Stomach smooth muscle (tissue), 2 donors: ENCODE results near the gene RPL10.

ENCODE experiments used
- H3K27ac ChIP-seq: one replicate; pipeline ENCODE4 v1.7.0; 2013; ENCODE audit warnings: mild to moderate bottlenecking, low read length, inconsistent platforms
- H3K27me3 ChIP-seq, 2 donors: one replicate each; pipeline ENCODE4 v1.7.0; 2013; ENCODE audit warnings: low read length in 2 of 2; ENCODE audit not compliant: insufficient read depth in 2 of 2, control insufficient read depth in 1 of 2
- H3K36me3 ChIP-seq, 2 donors: one replicate each; pipeline ENCODE4 v1.7.0; 2013; ENCODE audit warnings: low read length in 2 of 2; ENCODE audit not compliant: control insufficient read depth in 2 of 2, insufficient read depth in 2 of 2
- H3K4me1 ChIP-seq: one replicate; pipeline ENCODE4 v1.7.0; 2013; ENCODE audit warnings: low read length; ENCODE audit not compliant: control insufficient read depth, insufficient read depth
- H3K4me3 ChIP-seq, 2 donors: one replicate each; pipeline ENCODE4 v1.7.0; 2013; ENCODE audit warnings: low read length in 2 of 2
- H3K9ac ChIP-seq, 2 donors: one replicate each; pipeline ENCODE4 v1.7.0; 2013; ENCODE audit warnings: low read length in 2 of 2, mild to moderate bottlenecking in 1 of 2
- H3K9me3 ChIP-seq, 2 donors: one replicate each; pipeline ENCODE4 v1.7.0; 2013; ENCODE audit warnings: low read length in 2 of 2; ENCODE audit not compliant: control insufficient read depth in 2 of 2
- donor health status: healthy.
- donor health status: Pancreatic carcinoma.

RPL10 gene

DNA sequence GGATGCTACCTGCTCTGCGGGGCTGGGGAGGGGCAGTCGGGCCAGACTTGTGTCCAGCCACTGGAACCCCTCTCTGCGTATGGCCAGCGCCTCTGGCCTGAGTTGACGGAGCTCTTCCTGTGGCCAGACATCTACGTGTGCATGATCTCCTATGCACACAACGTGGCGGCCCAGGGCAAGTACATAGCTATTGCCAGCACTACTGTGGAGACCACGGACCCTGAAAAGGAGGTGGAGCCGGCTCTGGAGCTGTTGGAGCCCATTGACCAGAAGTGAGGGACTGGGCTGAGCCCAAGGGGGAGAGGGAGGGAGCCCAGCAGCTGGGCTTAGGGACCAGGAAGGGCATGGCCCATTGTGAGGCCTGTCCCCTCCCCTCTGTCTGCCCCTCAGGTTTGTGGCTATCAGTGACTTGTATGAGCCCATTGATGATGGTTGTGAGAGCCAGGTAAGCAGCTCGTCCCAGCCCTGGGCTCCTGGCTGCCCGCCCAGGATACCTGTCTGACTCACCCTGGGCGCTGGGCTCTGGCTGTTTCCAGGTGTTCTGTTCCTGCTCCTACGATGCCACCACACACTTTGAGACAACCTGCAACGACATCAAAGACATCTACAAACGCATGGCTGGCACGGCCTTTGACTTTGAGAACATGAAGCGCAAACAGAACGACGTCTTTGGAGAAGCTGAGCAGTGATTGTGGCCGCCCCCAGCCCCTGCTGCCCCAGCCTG, 44.0 kb downstream of the RPL10 start:
- H3K27ac ChIP-seq = peak overlapping the region; percentile 2
- peaks cover 0 to 9% of the 10 kb centered on the region in 2 donors for H3K27me3 ChIP-seq
- H3K9me3 ChIP-seq = no peaks in the 10 kb centered on the region
- no peak overlapping the region for H3K9ac ChIP-seq
- H3K36me3 ChIP-seq = peaks cover 10 to 11% of the 10 kb centered on the region in 2 donors
- no peak overlapping the region for H3K4me3 ChIP-seq
- peaks cover 39% of the 10 kb centered on the region for H3K4me1 ChIP-seq

DNA sequence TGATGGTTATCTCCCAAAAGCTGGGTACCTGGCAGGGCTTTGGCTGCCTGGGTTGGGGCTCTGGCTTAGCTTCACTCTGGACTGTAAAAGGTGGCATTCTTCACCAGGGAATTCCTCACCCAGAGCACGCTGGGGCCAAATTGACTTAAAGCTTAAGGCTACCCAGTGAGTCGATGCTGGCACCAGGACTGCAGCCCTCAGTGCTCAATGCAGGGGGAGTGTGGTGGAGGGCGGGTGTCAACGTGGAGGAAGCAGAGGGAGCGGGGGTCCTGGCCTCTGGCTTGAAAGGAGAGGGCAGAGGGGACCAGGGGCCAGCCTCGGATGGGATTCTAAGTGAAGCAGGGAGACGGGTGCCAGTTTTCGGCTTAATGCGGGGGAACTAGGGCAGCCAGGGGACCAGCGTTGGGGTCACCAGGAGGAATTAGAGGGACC, 45.3 kb downstream of the RPL10 start:
- Histone ChIP-seq H3K4me3 (peak overlapping the region in 1 of 2 donors; percentile 62), H3K27me3 (peaks cover 0 to 6% of the 10 kb centered on the region in 2 donors), H3K36me3 (peaks cover 12 to 15% of the 10 kb centered on the region in 2 donors), H3K27ac (peak overlapping the region; percentile 62), H3K9me3 (no peaks in the 10 kb centered on the region), H3K4me1 (peaks cover 32% of the 10 kb centered on the region), H3K9ac (peak overlapping the region; percentile 21 to 53)

DNA sequence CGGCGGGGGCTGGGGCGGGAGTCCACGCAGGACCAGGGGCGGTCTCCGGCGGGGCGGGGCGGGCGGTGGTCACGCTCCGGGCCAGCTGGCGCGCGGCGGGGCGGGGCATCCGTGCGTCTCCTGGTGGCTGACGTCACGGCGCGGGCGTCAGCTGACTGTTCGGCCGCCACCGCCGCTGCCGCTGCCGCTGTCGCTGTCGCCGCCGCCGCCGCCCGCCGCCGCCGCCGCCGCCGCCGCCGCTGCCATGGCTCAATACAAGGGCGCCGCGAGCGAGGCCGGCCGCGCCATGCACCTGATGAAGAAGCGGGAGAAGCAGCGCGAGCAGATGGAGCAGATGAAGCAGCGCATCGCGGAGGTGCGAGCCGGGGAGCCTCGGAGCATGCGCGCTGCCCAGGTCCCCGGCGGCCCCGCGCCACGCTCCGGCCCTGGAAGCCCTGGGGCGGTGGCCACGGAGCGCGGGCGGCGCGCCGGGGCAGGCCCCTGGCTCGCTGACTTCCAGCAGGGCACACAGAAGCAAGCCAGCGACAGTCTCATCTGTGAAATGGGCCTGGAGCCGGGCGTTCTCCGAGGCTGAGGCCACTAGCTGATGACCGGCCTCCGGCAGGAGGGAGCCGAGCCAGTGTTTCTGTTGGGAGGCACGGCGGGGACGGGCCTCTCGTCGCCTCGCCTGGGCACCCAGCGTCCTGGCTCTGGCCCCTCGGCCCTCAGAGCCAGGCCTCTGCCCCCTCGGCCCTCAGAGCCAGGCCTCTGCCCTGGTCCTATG, 46.0 kb downstream of the RPL10 start, which contains the start of gene FAM50A:
FAM50A (plus strand) TSS at position 150 of the 763 bp plus-strand sequence; CDS start at position 245, 95 bp downstream.
- H3K9ac ChIP-seq = peak within 1 kb of the TSS; percentile 69 to 76
- H3K27ac ChIP-seq = peak within 1 kb of the TSS; percentile 62
- peaks cover 0 to 6% of the 10 kb centered on the region in 2 donors for H3K27me3 ChIP-seq
- peaks cover 17 to 21% of the 10 kb centered on the region in 2 donors for H3K36me3 ChIP-seq
- H3K4me1 ChIP-seq = peaks cover 26% of the 10 kb centered on the region
- peak within 1 kb of the TSS; percentile 57 to 69 for H3K4me3 ChIP-seq
- no peaks in the 10 kb centered on the region for H3K9me3 ChIP-seq

DNA sequence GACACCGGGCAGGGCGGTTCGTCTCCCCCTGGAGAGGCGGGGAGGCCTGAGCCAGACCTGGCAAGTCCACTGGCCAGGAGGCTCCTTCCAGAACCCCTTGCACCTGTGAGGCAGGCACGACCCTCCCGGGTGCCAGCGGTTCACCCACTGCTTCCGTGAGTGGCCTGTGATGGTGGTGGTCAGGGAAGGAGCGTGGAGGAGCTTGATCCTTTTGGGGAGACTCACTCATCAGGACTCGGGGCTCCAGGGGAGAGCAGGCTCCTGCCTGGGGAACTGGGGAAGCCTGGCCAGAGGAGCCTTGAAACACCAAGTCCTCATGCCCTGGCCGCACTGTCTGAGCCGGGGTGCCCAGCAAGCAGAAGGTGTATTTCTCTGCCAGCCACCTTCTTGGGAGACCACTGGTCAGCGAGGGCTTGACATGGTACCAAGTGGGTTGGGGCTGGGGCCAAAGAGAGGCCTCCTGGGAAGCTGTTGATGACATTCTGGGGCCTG, 46.6 kb downstream of the RPL10 start:
- Histone ChIP-seq H3K9ac (peak overlapping the region; percentile 69 to 76), H3K27ac (peak overlapping the region; percentile 41), H3K27me3 (peaks cover 0 to 6% of the 10 kb centered on the region in 2 donors), H3K36me3 (peaks cover 22% of the 10 kb centered on the region in 2 donors), H3K4me1 (peaks cover 26% of the 10 kb centered on the region), H3K9me3 (no peaks in the 10 kb centered on the region), H3K4me3 (peak overlapping the region; percentile 57 to 69)

DNA sequence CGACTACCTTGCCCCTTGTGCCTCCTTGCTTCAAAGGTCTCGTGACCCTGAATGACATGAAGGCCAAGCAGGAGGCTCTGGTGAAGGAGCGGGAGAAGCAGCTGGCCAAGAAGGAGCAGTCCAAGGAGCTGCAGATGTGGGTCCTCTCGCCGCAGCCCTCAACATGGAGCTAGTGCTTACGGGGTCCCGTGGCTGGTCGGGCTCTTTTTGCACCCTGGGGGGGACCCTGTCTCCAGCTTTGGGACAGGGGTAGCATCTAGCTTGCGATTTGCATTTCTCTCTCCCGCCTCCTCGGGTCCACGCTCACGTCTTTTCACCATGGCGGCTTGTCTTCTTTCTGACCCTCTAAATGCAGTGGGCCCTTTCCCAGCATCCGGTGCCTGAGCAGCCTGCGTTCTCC, 47.6 kb downstream of the RPL10 start:
- no peak overlapping the region for H3K27ac ChIP-seq
- peaks cover 22% of the 10 kb centered on the region for H3K4me1 ChIP-seq
- no peaks in the 10 kb centered on the region for H3K9me3 ChIP-seq
- H3K36me3 ChIP-seq = peaks cover 17 to 27% of the 10 kb centered on the region in 2 donors
- H3K9ac ChIP-seq = no peak overlapping the region
- H3K4me3 ChIP-seq = no peak overlapping the region
- H3K27me3 ChIP-seq = peaks cover 0 to 6% of the 10 kb centered on the region in 2 donors

DNA sequence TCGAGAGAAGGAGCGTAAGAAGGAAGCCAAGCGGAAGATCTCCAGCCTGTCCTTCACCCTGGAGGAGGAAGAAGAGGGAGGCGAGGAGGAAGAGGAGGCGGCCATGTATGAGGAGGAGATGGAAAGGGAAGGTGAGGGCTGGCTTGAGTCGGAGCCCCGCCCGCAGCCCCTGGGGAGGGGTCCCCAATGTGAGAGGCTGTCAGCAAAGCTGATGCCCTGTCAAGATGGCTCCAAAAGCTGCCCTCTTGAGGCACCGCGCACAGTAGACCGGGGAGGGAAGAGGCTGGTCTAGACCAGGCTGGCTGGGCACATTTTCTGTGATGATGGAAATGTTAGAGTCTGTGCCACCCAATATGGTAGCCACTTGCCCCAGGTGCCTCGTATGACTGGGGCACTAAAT, 48.3 kb downstream of the RPL10 start:
- Histone ChIP-seq H3K4me1 (peaks cover 21% of the 10 kb centered on the region), H3K36me3 (peaks cover 17 to 27% of the 10 kb centered on the region in 2 donors), H3K4me3 (no peak overlapping the region), H3K27ac (no peak overlapping the region), H3K27me3 (peaks cover 0 to 6% of the 10 kb centered on the region in 2 donors), H3K9me3 (no peaks in the 10 kb centered on the region), H3K9ac (no peak overlapping the region)

DNA sequence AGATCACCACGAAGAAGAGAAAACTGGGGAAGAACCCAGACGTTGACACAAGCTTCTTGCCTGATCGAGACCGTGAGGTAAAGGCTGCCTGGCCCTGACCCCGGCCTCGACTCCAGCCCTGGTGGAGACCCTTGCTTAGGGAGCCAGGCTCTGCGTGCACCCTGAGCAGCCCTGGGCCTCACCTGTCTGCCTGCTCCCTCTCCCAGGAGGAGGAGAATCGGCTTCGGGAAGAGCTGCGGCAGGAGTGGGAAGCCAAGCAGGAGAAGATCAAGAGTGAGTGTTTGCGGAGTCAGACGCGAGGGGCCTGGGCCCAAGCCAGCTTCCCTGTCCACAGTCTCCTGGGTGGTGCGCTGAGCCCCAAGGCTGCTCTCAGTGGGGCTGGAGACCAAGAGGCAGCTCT, 50.3 kb downstream of the RPL10 start:
- Histone ChIP-seq H3K4me1 (peaks cover 20% of the 10 kb centered on the region), H3K9ac (no peak overlapping the region), H3K9me3 (no peaks in the 10 kb centered on the region), H3K27me3 (peaks cover 0 to 4% of the 10 kb centered on the region in 2 donors), H3K4me3 (no peak overlapping the region), H3K27ac (no peak overlapping the region), H3K36me3 (peaks cover 14 to 24% of the 10 kb centered on the region in 2 donors)

DNA sequence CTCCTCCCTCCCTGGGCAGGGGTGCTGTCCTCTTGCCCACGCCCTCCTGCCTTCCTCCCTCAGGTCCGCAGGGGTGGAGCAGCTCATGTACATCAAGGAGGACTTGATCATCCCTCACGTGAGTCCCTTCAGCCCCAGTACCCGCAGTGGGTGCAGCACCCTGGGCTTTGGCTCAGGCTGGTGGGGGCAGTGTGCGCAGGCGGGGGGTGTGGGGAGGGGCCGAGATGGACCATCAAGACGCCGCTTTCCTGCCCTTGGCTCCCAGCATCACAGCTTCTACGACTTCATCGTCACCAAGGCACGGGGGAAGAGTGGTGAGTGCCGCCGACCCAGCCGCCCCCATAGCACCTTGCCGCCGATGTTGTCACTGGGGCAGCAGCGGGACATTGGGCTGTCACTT, 51.4 kb downstream of the RPL10 start:
- H3K36me3 ChIP-seq = peaks cover 14 to 24% of the 10 kb centered on the region in 2 donors
- peaks cover 16% of the 10 kb centered on the region for H3K4me1 ChIP-seq
- H3K9ac ChIP-seq = no peak overlapping the region
- H3K27ac ChIP-seq = no peak overlapping the region
- no peaks in the 10 kb centered on the region for H3K9me3 ChIP-seq
- no peak overlapping the region for H3K4me3 ChIP-seq
- H3K27me3 ChIP-seq = peaks cover 0 to 4% of the 10 kb centered on the region in 2 donors

DNA sequence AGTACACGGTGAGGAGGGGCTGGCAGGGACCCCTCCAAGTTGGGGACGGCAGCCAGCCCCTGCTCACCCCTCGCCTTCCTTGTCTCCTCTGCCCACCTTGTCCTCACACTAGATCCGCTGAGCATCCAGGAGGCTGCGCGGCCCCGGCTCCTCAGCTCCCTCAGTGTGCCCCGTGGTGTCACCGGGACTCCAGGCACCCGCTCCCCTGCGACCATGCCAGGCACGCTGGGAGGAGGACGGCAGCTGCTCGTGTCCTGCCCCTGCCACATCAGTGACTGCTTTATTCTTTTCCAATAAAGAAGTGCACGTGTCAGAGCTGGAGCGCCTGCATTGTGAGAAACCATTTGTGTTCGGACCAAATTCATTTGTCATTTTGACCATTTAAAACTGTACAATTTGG, 52.1 kb downstream of the RPL10 start:
- peaks cover 0 to 2% of the 10 kb centered on the region in 2 donors for H3K27me3 ChIP-seq
- no peak overlapping the region for H3K4me3 ChIP-seq
- H3K36me3 ChIP-seq = peaks cover 14 to 24% of the 10 kb centered on the region in 2 donors
- H3K9ac ChIP-seq = no peak overlapping the region
- H3K27ac ChIP-seq = no peak overlapping the region
- no peaks in the 10 kb centered on the region for H3K9me3 ChIP-seq
- H3K4me1 ChIP-seq = peaks cover 9% of the 10 kb centered on the region
